Stomach (tissue), 9 donors: ENCODE data around the gene TMEM74B. TPM values are rescaled to one million over a fixed set of nuclear protein-coding genes. Genes with fewer than 3 reads are reported as not detected.

Experiments
- DNase-seq, 2 donors: peaks; one replicate each; pipeline versions ENCODE4 v3.0.0 to v3.0.0-alpha.2; 2013 to 2019
- H3K27ac ChIP-seq, 5 donors: fragments of 200-600 bp in 4 of 5; sonication (generic) in 4 of 5; one replicate each; pipeline ENCODE4 v1.5.1; 2013 to 2019; ENCODE audit warnings: mild to moderate bottlenecking in 1 of 5, moderate library complexity in 1 of 5
- H3K27me3 ChIP-seq, 3 donors: fragments of 200-600 bp; sonication (generic); one replicate each; pipeline ENCODE4 v1.5.1; 2017 to 2019; ENCODE audit warnings: mixed run types in 1 of 3
- H3K36me3 ChIP-seq, 4 donors: fragments of 200-600 bp; sonication (generic); 1 replicate in 3 of 4; 2 replicates in 1 of 4; pipeline ENCODE4 v1.5.1; 2016 to 2019
- H3K4me1 ChIP-seq, 4 donors: fragments of 200-600 bp; sonication (generic); one replicate each; pipeline ENCODE4 v1.5.1; 2016 to 2019
- H3K4me3 ChIP-seq, 4 donors: fragments of 200-600 bp; sonication (generic) in 3 of 4; one replicate each; pipeline ENCODE4 v1.5.1; 2016 to 2019; ENCODE audit warnings: mild to moderate bottlenecking in 1 of 4
- H3K9me3 ChIP-seq, 4 donors: fragments of 200-600 bp; sonication (generic); one replicate each; pipeline ENCODE4 v1.5.1; 2016 to 2019
- CTCF ChIP-seq, 7 experiments: fragments of 450-650 bp in 4 of 7; fragments of 200-600 bp in 3 of 7; sonication (generic) in 3 of 7; IDR thresholded peaks; one replicate each; pipeline ENCODE4 v1.5.1; 2016 to 2019; ENCODE audit warnings: antibody characterized with exemption in 7 of 7, control low read depth in 2 of 7, mild to moderate bottlenecking in 1 of 7
- EP300 ChIP-seq: sonication (generic); formaldehyde crosslinking; IDR thresholded peaks from one replicate; pipeline ENCODE4 v1.6.1; 2017; ENCODE audit warnings: antibody characterized with exemption
- POLR2A ChIP-seq, 4 donors: fragments of 450-650 bp; IDR thresholded peaks; one replicate each; pipeline ENCODE4 v1.6.1; 2016; ENCODE audit warnings: antibody characterized with exemption in 4 of 4, control low read depth in 2 of 4, mild to moderate bottlenecking in 1 of 4, moderate library complexity in 1 of 4
- POLR2AphosphoS5 ChIP-seq, 3 donors: sonication (generic); formaldehyde crosslinking; IDR thresholded peaks; one replicate each; pipeline ENCODE4 v1.6.1; 2016; ENCODE audit warnings: antibody characterized with exemption in 3 of 3
- WGBS, 5 donors: extraction: QIAGEN DNeasy Blood & Tissue Kit in 3 of 5; methylation state at CpG; one replicate each; pipeline versions ENCODE4 v1.1.5 to v1.1.7; 2013 to 2018; 5-methylcytosine and 5-hydroxymethylcytosine counted together
- intact Hi-C: fragments of 100-400 bp; cut with DNase I; formaldehyde crosslinking; loops from one replicate; pipeline ENCODE4 v1.15.1; 2023; ENCODE audit warnings: low total_unique reads
- polyA plus RNA-seq, 3 donors: library from polyadenylated mRNA; stranded (reverse); fragments of 200-250 nt; gene quantifications; one replicate each; pipeline ENCODE4 v1.2.3, GENCODE V29; 2013
- total RNA-seq, 5 donors: library from RNA; depleted of rRNA; stranded (reverse); fragments of >200 nt; gene quantifications; one replicate each; pipeline versions ENCODE4 v1.1.0 to v1.2.3, GENCODE V29; 2014 to 2016
- donor health status: healthy with polysubstance abuse.
- donor health status: Bipolar disorder and iron deficiency.
- donor health status: healthy.

TMEM74B gene
- total and polyA plus RNA-seq, 8 donors, result 0.45 to 72.9 (median 2.2) TPM; not detected in 2

DNA sequence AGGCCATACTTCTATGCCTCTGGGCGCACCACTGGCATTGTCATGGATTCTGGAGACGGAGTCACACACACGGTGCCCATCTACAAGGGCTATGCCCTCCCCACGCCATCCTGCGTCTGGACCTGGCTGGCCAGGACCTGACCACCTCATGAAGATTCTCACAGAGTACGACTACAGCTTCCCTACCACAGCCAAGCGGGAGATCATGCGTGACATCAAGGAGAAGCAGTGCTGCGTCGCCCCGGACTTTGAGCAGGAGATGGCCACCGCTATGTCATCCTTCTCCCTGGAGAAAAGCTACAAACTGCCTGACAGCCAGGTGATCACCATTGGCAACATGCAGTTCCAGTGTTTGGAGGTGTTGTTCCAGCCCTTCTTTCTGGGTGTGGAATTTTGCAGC is 23.8 kb downstream of the TMEM74B start:
- TF ChIP-seq CTCF (IDR thresholded peaks at IDR 0.05) (no peak), EP300 (no peak), POLR2AphosphoS5 (IDR thresholded peaks at IDR 0.05) (no peak), POLR2A (IDR thresholded peaks at IDR 0.05) (no peak)
- DNase-seq, result no peak
- Histone ChIP-seq H3K9me3 (no peaks in the 10 kb centered on the region), H3K4me1 (no peaks in the 10 kb centered on the region), H3K4me3 (no peak overlapping the region), H3K27me3 (no peaks in the 10 kb centered on the region), H3K27ac (no peak overlapping the region), H3K36me3 (peaks cover 41 to 99% (median 80%) of the 10 kb centered on the region in 4 donors)
- intact Hi-C loops, result no loop called here
- 97 to 100% (median 98%) methylated on average over 1 to 12 of the region's 12 CpGs for WGBS, 5 donors

DNA sequence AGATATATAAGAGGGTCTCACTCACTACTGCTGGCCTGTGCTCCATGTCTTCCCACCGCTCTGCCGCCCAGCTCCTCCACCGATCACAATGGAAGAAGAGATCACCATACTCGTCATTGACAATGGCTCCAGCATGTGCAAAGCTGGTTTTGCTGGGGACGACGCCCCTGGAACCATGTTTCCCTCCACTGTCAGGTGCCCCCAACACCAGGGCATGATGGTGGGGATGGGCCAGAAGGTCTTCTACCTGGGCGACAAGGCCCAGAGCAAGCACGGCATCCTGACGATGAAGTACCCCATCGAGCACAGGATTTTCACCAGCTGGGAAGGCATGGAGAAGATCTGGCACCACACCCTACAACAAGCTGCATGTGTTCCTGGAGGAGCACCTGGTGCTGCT is 24.3 kb downstream of the TMEM74B start:
- TF ChIP-seq EP300, result no peak
- TF ChIP-seq POLR2A (IDR thresholded peaks at IDR 0.05), result no peak
- no peak for TF ChIP-seq CTCF (IDR thresholded peaks at IDR 0.05)
- no peak for TF ChIP-seq POLR2AphosphoS5 (IDR thresholded peaks at IDR 0.05)
- Histone ChIP-seq H3K27me3 (no peaks in the 10 kb centered on the region), H3K9me3 (no peaks in the 10 kb centered on the region), H3K27ac (no peak overlapping the region), H3K36me3 (peaks cover 36 to 98% (median 80%) of the 10 kb centered on the region in 4 donors), H3K4me3 (no peak overlapping the region), H3K4me1 (no peaks in the 10 kb centered on the region)
- WGBS, 5 donors, result 95 to 98% (median 97%) methylated on average over 7 to 10 of the region's 10 CpGs
- intact Hi-C loops, result no loop called here
- DNase-seq, result no peak

DNA sequence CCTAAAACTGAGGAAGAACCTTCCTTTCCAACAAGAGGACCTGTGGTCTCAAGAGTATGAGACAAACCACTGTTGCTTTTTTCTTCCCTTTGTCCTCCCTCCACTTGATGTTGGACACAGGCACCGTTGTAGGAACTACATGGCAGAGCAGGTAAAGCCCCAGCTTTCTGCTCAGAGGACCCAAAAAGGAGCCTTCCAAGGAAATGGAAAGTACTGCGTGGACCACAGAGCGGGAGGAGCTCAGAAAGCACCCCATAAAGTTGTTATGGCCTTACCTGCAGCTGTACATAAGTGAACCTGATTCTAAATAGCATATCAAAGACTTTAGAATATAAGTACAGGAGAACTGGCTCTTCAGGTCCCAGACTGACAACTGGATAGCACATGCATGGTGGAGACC is 29.4 kb downstream of the TMEM74B start:
- TF ChIP-seq EP300, result no peak
- TF ChIP-seq CTCF (IDR thresholded peaks at IDR 0.05), result no peak
- no peak for TF ChIP-seq POLR2A (IDR thresholded peaks at IDR 0.05)
- no peak for TF ChIP-seq POLR2AphosphoS5 (IDR thresholded peaks at IDR 0.05)
- H3K9me3 ChIP-seq, result no peaks in the 10 kb centered on the region
- H3K36me3 ChIP-seq, result peaks cover 11 to 88% (median 67%) of the 10 kb centered on the region in 4 donors
- no peaks in the 10 kb centered on the region for H3K27me3 ChIP-seq
- no peak overlapping the region for H3K27ac ChIP-seq
- peaks cover 0 to 10% (median under 1%) of the 10 kb centered on the region in 4 donors for H3K4me1 ChIP-seq
- no peak overlapping the region for H3K4me3 ChIP-seq
- intact Hi-C loops, result no loop called here
- no peak for DNase-seq
- WGBS, 5 donors, result 96 to 99% (median 99%) methylated on average over 3 of the region's 3 CpGs

- no peak for DNase-seq
- WGBS, 5 donors, result 67 to 88% (median 69%) methylated on average over 1 of the region's 1 CpG
These were observed 30.1 kb downstream of the TMEM74B start for GRCh38 chr20:1154691-1155090.

More at GRCh38 chr20:1154691-1155090, 30.1 kb downstream of the TMEM74B start:
- Histone ChIP-seq H3K9me3 (no peaks in the 10 kb centered on the region), H3K27ac (peak overlapping the region in 1 of 5 donors; percentile 38), H3K36me3 (peaks cover 11 to 84% (median 61%) of the 10 kb centered on the region in 4 donors), H3K27me3 (no peaks in the 10 kb centered on the region), H3K4me3 (no peak overlapping the region), H3K4me1 (peaks cover 0 to 16% (median 3%) of the 10 kb centered on the region in 4 donors)
- intact Hi-C loops, result no loop called here
- TF ChIP-seq CTCF (IDR thresholded peaks at IDR 0.05) (no peak), POLR2A (IDR thresholded peaks at IDR 0.05) (no peak), EP300 (no peak), POLR2AphosphoS5 (IDR thresholded peaks at IDR 0.05) (no peak)
